GM19328 (cell line): ENCODE results near the gene ELP4.
"Not testable (repeated sequence)": the region's sequence is repeated elsewhere in the genome, so short reads cannot be mapped to it uniquely, and the experiment has no call there.

Experiments
- ATAC-seq: cut with Tn5 transposase; IDR thresholded peaks from one replicate; pipeline ENCODE4 v1.9.1; 2021; ENCODE audit warnings: mild to moderate bottlenecking, moderate library complexity; ENCODE audit not compliant: unreplicated experiment

The ELP4 gene

GRCh38 chr11:31697049-31697448 is 187.5 kb downstream of the ELP4 start:
- ATAC-seq, result peak; percentile 98

DNA sequence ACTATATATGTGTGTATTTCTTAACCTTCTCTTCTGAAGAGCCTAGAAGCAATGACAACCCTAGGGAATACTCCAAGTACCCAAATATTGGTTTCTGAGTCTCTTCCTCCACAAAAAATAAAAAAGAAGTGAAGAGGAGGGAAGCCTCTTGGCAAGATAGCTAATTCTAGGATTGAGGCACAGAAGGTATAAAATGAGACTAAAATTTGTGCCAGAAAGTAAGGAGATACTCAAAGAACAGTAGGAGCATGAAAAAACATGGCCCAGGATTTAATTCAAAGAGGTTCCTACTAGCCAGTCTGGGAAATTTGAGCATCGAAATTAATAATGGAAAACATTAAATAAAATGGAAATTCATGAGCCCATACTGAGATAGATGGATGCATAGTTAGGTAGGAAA is 189.5 kb downstream of the ELP4 start:
- no peak for ATAC-seq

DNA sequence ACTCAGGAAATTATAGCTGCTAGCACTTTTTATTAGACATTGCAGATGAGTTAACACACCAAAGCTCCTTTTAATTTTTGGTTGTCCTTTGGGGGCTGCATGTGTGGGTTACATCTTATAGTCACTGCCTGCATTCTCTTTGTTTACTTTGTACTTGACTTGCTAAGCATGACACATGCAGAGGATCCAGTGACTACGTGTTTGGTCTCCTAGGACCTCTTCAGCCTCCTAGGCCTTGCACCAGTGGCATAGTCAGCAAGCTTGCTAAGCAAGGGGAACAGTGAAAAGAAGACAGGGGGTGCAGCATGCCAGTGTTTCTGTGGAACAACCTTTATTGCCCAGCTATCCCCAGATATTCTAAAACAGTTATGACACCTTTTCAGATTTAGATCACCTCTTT is 193.4 kb downstream of the ELP4 start:
- ATAC-seq, result no peak

GRCh38 chr11:31706357-31706756 is 196.8 kb downstream of the ELP4 start:
- no peak for ATAC-seq

- no peak for ATAC-seq
Measured at GRCh38 chr11:31711137-31711536, 201.6 kb downstream of the ELP4 start.

GRCh38 chr11:31712851-31713250 is 203.3 kb downstream of the ELP4 start:
- ATAC-seq, result no peak

- no peak for ATAC-seq
Measured at GRCh38 chr11:31714840-31715239, 205.3 kb downstream of the ELP4 start.

GRCh38 chr11:31720225-31720624 is 210.7 kb downstream of the ELP4 start:
- ATAC-seq, result no peak

DNA sequence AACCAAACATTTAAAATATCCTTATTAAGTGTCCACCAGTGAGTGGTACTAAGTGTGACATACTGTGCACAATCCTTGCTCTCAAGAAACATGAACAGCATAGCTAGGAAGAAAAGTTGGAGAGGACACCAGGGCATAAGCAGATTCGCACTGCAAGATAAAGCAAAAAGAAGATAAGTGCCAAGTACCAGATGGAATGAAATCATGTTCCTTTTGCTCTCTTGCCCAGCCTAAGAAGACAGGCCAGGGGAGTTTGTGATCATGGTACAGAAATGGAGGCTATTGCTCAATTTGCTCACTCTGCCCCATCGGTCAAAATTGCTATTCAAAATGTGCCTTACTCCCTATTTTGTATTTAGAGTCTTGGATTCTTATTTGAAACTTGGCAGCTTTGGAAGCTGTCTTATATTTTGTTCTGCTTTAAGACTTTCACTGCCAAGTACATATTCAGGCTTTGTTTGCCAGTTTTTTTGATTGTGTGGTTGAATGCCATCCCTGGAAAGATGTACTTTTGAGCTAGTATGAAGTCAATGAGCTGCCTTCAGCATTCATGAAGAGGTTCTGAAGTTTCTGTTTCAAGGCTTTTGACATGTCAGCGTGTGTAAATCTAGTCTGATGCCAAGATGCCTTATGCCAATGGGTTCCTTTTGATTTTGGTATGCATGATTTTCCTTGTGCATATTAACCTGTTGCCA is 211.3 kb downstream of the ELP4 start:
- no peak for ATAC-seq

- ATAC-seq, result no peak
Measured at GRCh38 chr11:31722754-31723153, 213.2 kb downstream of the ELP4 start.

DNA sequence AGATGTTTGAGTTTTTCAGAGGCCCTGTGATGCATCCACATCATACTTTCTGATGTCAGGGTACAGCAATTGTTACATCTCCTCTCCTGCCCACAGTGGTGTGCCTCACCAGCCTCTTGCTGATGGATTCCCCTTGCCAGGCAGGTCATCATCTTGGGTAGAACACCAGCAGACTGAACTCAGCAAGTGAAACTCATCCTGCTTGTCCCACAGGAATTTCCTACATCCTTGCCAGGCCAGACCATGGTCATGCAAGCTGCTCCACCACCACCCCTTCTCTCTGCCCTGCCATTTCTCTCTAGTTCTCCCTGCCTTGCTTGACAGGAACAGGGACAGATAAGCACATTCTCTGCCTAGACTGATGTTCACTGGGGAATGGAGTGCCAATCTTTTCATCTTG is 215.6 kb downstream of the ELP4 start:
- ATAC-seq, result no peak

DNA sequence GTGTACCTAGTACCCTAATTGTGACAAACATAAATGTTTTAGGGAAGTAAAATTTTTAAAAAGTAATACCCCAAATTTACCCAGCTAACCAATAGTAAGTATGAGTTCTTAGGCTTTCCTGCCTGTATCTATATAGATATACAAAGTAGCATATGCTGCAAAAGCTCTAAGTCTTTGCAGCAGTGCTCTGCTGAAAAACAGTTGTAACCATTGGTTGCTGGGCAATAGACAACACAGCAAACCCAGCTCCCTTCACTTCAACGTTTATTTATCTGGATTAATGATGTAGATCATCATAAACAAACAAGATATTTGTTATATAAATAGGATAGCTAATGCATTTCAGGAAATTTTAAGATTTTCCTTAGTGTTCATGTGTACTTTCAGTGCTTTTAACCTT is 218.9 kb downstream of the ELP4 start:
- ATAC-seq, result no peak

- no peak for ATAC-seq
Measured at GRCh38 chr11:31740131-31740530, 230.6 kb downstream of the ELP4 start.

DNA sequence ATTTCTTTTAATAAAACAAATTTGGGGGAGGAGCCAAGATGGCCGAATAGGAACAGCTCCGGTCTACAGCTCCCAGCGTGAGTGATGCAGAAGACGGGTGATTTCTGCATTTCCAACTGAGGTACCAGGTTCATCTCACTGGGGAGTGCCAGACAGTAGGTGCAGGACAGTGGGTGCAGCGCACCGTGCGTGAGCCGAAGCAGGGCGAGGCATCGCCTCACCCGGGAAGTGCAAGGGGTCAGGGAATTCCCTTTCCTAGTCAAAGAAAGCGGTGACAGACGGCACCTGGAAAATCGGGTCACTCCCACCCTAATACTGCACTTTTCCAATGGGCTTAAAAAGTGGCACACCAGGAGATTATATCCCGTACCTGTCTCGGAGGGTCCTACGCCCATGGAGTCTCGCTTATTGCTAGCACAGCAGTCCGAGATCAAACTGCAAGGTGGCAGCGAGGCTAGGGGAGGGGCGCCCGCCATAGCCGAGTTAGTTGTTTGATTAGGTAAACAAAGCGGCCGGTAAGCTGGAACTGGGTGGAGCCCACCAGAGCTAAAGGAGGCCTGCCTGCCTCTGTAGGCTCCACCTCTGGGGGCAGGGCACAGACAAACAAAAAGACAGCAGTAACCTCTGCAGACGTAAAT is 231.3 kb downstream of the ELP4 start:
- not testable (repeated sequence) for ATAC-seq

DNA sequence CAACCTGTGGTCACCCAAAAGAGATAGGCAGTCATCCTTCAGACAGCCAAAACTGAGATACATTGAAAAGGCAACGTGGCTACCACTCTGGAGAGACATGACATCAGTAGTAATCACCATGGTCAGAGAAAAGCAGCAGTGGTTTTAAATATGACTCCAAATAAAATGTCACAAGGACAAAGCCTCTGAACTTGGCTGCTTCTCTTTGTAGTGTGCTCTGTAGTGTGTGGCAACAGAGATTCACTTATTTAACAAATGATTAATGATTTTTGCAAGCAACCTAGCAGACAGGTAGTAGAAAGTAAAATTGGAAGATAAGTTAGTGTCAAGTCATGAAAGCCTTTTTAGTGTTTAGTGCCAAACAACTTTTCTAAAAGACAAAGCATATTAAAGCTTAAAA is 238.0 kb downstream of the ELP4 start:
- no peak for ATAC-seq

GRCh38 chr11:31757260-31757835 is 247.8 kb downstream of the ELP4 start:
- no peak for ATAC-seq

DNA sequence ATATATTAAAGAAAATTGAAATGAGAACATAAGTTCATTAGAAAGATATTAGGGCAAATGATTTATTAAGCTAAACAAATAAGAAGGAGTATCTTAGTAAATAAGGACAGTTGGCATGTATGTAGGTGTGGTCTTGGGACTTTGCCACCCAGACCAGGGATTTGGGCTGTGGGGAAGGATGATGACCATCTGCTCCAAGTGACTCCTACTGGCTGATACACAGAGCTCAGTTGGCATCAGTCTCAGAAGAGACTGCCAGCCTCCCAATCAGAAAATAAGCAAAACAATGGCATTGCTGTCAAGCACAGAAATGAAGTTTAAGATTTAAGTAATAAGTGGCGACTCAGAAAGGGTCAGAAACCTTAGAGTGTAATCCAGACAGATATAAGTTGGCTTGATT is 252.1 kb downstream of the ELP4 start:
- no peak for ATAC-seq

DNA sequence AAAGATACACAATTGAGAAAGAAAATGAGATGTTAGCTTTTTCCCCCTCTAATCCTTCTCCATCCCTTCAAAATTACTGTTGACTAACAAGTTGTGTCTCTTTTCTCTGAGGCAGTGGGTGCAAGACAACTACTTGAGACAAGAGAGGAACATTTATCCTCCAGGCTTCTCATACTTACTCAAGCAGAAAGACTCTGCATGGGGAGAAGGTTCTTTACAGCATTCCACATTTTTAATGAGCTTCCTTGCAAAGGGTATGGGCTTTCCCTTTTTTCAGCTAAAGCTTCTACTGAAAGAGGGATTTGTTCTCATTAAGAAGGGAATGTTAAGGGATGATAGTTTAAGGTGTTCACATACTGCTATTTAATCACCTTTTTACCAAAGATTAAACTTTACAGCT is 253.7 kb downstream of the ELP4 start:
- ATAC-seq, result no peak

DNA sequence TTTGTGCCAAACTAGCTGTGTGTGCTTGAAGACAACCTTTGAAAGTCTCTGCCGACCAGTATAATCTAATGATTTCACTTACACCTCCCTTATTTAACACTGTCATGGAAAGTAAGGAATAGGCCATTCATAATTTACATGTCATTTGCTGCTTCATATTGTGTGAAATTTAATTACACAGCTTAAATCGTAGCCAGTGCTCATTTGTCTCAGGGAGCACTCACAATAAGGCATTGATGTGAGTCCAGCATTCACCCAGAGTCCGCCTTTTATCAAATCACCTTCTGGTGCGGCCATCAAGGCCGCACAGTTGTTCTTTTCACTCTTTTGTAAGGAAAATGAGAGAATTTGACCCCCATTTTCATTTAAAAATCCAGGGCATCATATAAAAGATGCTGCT is 254.7 kb downstream of the ELP4 start:
- ATAC-seq, result no peak

DNA sequence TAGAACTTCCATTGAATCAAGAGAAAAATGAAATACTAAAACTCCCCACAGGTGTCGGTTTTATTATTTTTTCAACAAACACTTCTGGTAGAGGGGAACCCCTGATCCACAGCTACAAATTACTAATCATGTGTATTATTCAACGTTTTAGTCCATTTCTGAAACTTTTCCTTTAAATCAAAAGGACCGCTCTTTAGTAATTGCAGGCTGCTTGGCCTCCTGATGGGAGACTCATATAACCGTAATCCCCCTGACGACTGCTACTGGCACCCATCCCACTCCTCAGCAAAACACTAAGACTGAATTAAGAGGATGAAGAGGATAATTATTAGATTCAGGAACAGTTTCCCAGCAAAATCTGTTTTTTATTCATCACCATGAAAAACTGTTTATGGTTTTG is 255.2 kb downstream of the ELP4 start:
- no peak for ATAC-seq

GRCh38 chr11:31767066-31767465 is 257.5 kb downstream of the ELP4 start:
- no peak for ATAC-seq

GRCh38 chr11:31767685-31768084 is 258.1 kb downstream of the ELP4 start:
- no peak for ATAC-seq
